Measurements from ENCODE around the gene ARHGEF10L.

DNA sequence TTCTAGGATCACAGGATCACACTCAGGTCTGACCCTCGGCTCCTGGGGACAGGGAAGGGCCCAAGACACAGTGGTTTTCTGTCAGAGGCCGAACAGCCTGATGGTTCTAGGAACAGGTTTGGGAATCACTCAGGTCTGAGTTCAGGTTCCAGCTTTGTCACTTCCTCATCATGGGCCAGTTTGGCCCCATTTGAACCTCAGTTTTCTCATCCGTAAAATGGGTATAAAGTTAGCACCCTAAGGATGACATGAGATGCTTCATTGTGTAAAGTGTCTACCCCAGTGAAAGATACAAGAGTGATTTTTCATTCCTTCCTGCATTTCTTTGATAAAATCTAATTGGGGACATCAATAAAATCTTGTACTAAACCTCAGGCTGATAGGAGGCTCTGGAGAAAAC, 204.4 kb downstream of the ARHGEF10L start:
- TF ChIP-seq, protein P1, sequence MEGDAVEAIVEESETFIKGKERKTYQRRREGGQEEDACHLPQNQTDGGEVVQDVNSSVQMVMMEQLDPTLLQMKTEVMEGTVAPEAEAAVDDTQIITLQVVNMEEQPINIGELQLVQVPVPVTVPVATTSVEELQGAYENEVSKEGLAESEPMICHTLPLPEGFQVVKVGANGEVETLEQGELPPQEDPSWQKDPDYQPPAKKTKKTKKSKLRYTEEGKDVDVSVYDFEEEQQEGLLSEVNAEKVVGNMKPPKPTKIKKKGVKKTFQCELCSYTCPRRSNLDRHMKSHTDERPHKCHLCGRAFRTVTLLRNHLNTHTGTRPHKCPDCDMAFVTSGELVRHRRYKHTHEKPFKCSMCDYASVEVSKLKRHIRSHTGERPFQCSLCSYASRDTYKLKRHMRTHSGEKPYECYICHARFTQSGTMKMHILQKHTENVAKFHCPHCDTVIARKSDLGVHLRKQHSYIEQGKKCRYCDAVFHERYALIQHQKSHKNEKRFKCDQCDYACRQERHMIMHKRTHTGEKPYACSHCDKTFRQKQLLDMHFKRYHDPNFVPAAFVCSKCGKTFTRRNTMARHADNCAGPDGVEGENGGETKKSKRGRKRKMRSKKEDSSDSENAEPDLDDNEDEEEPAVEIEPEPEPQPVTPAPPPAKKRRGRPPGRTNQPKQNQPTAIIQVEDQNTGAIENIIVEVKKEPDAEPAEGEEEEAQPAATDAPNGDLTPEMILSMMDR (IDR thresholded peaks at IDR 0.05) = no peak
- TF ChIP-seq POLR2A (IDR thresholded peaks at IDR 0.05) = no peak
